ENCODE results near the gene TCEANC2.
"Not testable (repeated sequence)": the region's sequence is repeated elsewhere in the genome, so short reads cannot be mapped to it uniquely, and the experiment has no call there.

The TCEANC2 gene

GRCh38 chr1:54091666-54092065 is 38.3 kb downstream of the TCEANC2 start:
- DNase-seq = no peak

DNA sequence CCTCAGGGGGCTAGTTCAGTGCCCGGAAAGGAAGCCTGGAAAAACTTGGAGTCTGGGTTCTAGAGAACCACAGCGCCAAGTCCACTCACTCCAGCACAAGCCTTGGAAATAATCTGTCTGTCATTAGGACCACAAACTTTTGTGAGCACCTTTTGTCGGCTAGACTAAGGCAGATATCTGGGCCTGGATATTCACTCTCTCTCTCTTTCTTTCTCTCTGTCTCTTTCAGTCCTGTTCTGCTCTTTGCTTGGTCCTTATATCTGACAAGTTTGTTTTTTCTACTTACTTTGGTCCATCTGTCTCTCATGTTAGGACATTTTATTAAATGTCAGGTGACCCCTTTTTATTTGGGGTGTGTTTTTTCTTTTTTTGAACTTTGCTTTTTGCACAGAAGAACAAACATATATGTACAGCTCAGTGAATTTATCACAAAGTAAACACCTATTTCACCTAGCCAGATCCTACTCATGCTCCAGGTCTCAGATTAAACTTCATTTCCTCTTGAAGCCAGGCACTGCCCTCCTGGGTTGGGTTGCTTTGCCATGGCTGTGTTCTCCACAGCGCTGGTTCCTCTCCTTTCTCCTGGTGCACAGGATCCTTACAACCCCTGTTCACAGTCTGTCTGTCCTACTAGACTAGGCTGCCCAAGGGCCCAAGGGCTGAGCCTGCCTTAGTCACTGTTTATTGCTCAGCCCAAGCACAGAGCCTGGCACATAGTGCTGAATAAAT is 40.8 kb downstream of the TCEANC2 start:
- no peak for DNase-seq

DNA sequence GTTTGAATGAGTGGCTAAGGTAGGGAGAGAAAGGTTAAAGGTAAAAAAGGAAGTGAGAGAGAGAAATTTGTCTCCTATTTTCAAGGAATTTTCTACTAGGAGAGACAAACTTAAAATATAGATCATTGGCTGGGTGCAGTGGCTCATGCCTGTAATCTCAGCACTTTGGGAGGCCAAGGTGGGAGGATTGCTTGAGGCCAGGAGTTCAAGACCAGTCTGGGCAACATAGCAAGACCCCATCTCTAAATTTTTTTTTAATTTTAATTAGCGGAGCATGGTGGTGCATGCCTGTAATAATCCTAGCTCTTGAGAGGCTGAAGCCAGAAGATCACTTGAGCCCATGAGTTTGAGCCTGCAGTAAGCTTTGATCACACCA is 41.3 kb downstream of the TCEANC2 start:
- not testable (repeated sequence) for DNase-seq

DNA sequence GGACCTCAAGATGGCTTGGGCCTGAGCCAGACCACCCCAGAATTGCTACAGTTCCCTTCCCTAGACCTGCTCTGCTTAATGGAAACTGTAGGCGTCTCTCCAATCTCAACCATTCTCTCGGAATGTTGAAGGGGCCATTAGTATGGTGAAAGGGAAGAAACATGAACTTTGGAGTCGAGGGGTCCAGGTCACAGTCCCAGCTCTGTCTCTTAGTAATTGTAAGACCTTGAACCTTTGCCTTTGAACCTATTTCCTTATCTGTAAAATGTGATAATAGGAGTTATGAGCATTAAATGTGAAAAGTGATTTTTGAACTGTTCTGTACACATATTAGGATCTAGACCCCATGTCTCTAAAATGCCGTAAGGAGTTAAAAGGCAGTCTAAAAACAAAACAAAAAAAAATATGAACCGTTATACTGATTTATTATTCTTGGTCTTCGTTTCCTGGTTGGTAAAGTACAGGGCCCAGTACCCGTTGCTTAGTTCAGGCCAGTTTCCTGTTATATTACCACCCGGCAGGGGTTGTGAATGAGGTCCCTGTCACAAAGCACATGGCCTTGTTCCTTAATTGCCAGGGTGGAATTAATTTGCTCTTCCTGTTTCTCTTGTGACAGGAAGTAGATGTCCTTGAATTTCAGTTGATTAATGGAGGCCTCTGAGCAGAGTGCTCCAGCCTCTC is 42.3 kb downstream of the TCEANC2 start:
- DNase-seq = no peak

GRCh38 chr1:54096227-54096876 is 42.9 kb downstream of the TCEANC2 start:
- no peak for DNase-seq

DNA sequence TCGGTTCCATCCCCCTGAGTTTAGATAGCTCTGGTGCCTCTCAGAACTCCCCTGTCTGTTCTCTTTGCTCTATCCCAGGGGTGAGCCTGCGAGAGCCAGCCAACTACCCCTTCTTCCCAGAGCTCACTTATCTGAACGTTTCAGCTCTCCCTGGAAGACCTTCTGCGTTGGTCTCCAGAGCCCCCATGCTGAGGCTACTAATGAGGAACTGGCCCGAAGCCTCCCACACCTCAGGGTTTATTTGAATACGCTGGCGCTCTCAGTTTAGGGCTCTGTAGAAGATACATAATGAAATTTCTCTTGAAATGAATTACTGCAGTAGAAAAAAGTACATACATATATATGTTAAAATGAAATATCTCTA is 43.5 kb downstream of the TCEANC2 start:
- DNase-seq = no peak

DNA sequence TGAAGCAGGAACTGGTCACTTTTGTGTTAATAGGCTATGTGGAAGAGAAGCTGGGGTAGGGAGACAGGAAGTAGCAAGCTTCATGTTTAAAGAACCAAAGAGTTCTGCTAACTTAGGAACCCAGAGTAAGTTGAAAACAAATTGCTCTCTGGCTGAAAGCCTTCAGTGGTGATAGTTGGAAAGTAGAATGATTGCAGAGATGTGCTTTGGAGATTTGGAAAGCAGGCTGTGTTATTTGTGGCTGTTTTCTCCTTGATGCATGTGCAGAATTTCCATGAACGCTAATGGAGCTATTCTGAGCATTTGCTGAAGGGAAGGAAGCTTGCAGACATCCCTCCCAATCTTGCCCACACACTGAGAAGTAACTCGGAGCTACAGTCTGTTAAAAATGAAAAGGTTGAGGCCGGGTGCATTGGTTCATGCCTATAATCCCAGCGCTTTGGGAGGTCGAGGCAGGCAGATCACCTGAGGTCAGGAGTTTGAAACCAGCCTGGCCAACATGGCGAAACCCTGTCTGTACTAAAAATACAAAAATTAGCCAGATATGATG is 45.7 kb downstream of the TCEANC2 start:
- DNase-seq = no peak

GRCh38 chr1:54100500-54100899 is 47.1 kb downstream of the TCEANC2 start:
- no peak for DNase-seq

DNA sequence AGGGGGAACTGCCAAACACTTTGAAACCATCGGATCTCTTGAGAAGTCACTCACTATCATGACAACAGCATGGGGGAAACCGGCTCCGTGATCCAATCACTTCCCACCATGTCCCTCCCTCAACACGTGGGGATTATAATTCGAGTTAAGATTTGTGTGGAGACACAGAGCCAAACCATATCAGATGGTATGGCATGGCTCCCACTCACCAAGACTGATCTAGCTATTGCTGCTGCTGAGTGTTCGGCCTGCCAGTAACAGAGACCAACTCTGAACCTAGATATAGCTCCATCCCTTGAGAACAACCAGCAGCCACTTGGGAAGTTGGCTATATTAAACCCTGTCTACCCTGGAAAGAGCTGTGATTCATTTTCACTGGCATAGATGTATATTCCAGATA is 50.0 kb downstream of the TCEANC2 start:
- DNase-seq = no peak

DNA sequence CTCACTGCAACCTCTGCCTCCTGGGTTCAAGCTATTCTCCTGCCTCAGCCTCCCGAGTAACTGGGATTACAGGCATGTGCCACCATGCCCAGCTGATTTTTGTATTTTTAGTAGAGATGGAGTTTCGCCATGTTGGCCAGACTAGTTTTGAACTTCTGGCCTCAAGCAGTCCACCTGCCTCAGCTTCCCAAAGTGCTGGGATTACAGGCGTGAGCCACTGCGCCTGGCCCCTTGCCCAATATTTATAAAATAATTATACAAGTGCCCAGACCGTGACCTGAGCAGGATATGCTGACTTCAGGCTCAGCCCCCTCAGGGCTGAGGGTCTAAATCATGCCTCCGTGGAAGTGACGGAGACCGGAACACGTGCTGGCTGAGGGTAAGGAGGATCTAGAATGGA is 51.2 kb downstream of the TCEANC2 start:
- not testable (repeated sequence) for DNase-seq

DNA sequence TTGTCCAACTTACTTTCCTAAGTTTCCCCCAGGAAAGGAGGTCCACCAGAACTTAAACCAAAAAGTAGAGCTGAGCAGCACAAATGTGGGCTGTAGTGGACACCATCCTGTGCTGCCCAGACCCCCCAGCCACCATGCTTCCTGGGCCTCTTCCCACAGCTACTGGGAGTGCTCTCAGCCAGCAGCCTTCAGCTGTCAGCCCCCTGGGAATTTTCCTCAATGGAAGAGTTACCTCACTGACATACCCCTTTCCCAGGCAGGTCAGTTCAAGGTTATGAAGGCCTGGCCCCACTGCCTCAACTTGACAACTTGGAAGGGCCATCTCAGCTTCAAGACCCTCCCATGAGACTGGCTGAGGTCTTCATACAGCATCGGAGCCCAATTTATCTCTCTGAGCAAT is 51.7 kb downstream of the TCEANC2 start:
- DNase-seq = no peak

DNA sequence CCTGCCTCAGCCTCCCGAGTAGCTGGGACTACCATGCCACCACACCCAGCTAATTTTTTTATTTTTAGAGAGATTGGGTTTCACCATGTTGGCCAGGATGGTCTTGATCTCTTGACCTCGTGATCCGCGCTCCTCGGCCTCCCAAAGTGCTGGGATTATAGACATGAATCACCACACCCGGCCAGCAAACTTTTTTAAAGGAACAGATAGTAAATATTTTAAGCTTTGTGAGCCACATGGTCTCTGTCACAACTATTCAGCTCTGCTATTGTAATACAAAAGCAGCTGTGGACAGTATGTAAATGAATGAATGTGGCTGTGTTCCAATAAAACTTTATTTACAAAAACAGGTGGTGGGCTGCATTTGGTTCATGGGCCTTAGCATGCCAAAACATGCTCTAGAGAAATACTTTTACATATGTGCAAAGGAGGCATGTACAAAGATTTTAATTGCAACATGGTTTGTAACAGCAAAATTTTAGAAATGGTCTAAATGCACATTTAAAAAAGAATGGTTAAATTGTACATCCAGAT is 52.4 kb downstream of the TCEANC2 start:
- no peak for DNase-seq

DNA sequence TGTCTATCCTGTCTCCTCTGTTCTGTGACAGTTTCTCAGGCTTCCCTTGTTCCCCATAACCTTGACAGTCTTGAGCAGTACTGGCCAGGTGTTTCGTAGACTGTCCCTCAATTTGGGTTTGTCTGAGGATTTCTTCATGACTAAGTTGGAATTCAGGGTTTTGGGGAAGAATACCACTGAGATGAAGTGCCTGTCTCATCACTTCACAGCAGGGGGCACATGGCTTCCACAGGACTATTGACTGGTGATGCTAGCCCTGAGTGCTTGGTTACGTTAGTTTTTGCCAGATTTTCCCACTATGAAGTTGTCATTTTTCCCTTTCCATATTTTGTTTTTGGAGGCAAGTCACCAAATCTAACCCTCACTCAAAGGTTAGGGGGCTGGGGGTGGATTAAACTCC is 53.7 kb downstream of the TCEANC2 start:
- no peak for DNase-seq

DNA sequence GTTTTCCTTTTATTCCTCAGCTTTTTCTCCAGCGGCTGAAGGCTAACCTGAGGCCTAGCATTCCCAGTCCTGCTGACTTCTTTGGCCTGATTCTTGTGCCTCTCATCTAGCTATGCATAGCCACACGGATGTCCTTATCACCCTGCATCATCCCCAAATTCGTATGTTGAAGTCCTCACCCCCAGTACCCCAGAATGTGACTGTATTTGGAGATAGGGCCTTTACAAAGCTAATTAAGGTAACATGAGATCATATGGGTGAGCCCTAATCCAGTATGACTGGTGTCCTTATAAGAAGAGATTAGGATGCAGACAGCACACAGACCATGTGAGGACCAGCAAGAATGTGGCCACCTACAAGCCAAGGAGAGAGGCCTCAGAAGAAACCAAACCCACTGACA is 54.7 kb downstream of the TCEANC2 start:
- DNase-seq = no peak

GRCh38 chr1:54109129-54110090 is 56.0 kb downstream of the TCEANC2 start:
- DNase-seq = no peak

- DNase-seq = no peak
Measured at GRCh38 chr1:54110996-54111395, 57.6 kb downstream of the TCEANC2 start.

GRCh38 chr1:54111624-54112023 is 58.2 kb downstream of the TCEANC2 start:
- no peak for DNase-seq

- no peak for DNase-seq
Measured at GRCh38 chr1:54112027-54112426, 58.6 kb downstream of the TCEANC2 start.

- no peak for DNase-seq
Measured at GRCh38 chr1:54112705-54113368, 59.4 kb downstream of the TCEANC2 start.

- DNase-seq = no peak
Measured at GRCh38 chr1:54114001-54114400, 60.6 kb downstream of the TCEANC2 start.

GRCh38 chr1:54114955-54115354 is 61.5 kb downstream of the TCEANC2 start:
- DNase-seq = no peak

GRCh38 chr1:54115520-54115919 is 62.1 kb downstream of the TCEANC2 start:
- no peak for DNase-seq

Measured in activated CD8-positive, alpha-beta memory T cell treated with anti-CD3 and anti-CD28 coated beads, Interleukin-2, amount 50 U/mL, for 4 hours (primary cell).